K562 (cell line): ENCODE results near the gene MPV17L2. TPM values are rescaled to one million over a fixed set of nuclear protein-coding genes. Genes with fewer than 3 reads are reported as not detected.

Source experiments
- ELF4 ChIP-seq: fragments of 450-650 bp; formaldehyde crosslinking; IDR thresholded peaks from 2 replicates; pipeline ENCODE4 v1.4.0; 2022; ENCODE audit warnings: missing genetic modification characterization
- ELK1 ChIP-seq: sonication (generic); formaldehyde crosslinking; IDR thresholded peaks from 2 replicates; pipeline ENCODE4 v1.8.1; 2022; ENCODE audit warnings: missing genetic modification reagents
- FOXK2 ChIP-seq, 2 experiments: fragments of 450-650 bp; IDR thresholded peaks in 1 of 2; conservative IDR thresholded peaks in 1 of 2; 2 replicates each; pipeline ENCODE4 v1.6.1; 2016; ENCODE audit warnings: low read depth in 2 of 2, mild to moderate bottlenecking in 1 of 2
- GATAD2B ChIP-seq: fragments of 450-650 bp; IDR thresholded peaks from 2 replicates; pipeline ENCODE4 v1.6.1; 2017; ENCODE audit warnings: mild to moderate bottlenecking, borderline replicate concordance
- IRF1 ChIP-seq: sonication (generic); formaldehyde crosslinking; IDR thresholded peaks from 2 replicates; pipeline ENCODE4 v1.8.0; 2022; ENCODE audit warnings: missing genetic modification reagents, mild to moderate bottlenecking, borderline replicate concordance
- MAFK ChIP-seq: IDR thresholded peaks from 2 replicates; pipeline ENCODE4 v1.6.1; 2011; ENCODE audit warnings: low read length, improper control_type of control experiment
- NEUROD1 ChIP-seq: fragments of 150-350 bp; IDR thresholded peaks from 2 replicates; pipeline ENCODE4 v1.6.1; 2014; ENCODE audit warnings: borderline replicate concordance, low read length, low read depth; ENCODE audit not compliant: partially characterized antibody
- NFYB ChIP-seq: IDR thresholded peaks from 2 replicates; pipeline ENCODE4 v1.6.1; 2011; ENCODE audit warnings: mild to moderate bottlenecking, moderate library complexity; ENCODE audit not compliant: insufficient read length; ENCODE audit errors: extremely low read depth
- NKRF ChIP-seq: fragments of 450-650 bp; IDR thresholded peaks from 2 replicates; pipeline ENCODE4 v1.6.1; 2016; ENCODE audit warnings: borderline replicate concordance
- PTRF ChIP-seq: fragments of 450-650 bp; IDR thresholded peaks from 2 replicates; pipeline ENCODE4 v1.6.1; 2016; ENCODE audit warnings: mild to moderate bottlenecking, missing genetic modification characterization, missing compliant biosample characterization
- SREBF2 ChIP-seq: sonication (generic); formaldehyde crosslinking; IDR thresholded peaks from 2 replicates; pipeline ENCODE4 v1.4.0; 2020; ENCODE audit warnings: mild to moderate bottlenecking, missing genetic modification reagents
- TEAD4 ChIP-seq, 2 experiments: sonication (generic) in 1 of 2; formaldehyde crosslinking in 1 of 2; IDR thresholded peaks; 2 replicates each; pipeline versions ENCODE4 v1.6.1 to v1.8.0; 2012 to 2022; ENCODE audit warnings: borderline replicate concordance in 1 of 2, inconsistent platforms in 1 of 2, low read length in 1 of 2, mild to moderate bottlenecking in 1 of 2, missing genetic modification reagents in 1 of 2
- USF1 ChIP-seq: sonication (generic); formaldehyde crosslinking; IDR thresholded peaks from 2 replicates; pipeline ENCODE4 v1.9.0; 2022; ENCODE audit warnings: mild to moderate bottlenecking, missing genetic modification reagents
- YY1 ChIP-seq, 3 experiments: IDR thresholded peaks; 2 replicates each; pipeline ENCODE4 v1.6.1; 2011; ENCODE audit warnings: low read length in 2 of 3, mild to moderate bottlenecking in 2 of 3, moderate library complexity in 2 of 3, borderline replicate concordance in 1 of 3, control low read depth in 1 of 3, low read depth in 1 of 3; ENCODE audit not compliant: insufficient read depth in 3 of 3, insufficient replicate concordance in 2 of 3, control insufficient read depth in 1 of 3, insufficient read length in 1 of 3; ENCODE audit errors: extremely low read depth in 1 of 3
- ZBTB2 ChIP-seq: fragments of 450-650 bp; IDR thresholded peaks from 2 replicates; pipeline ENCODE4 v1.6.1; 2016; ENCODE audit warnings: antibody characterized with exemption
- ZBTB49 ChIP-seq: sonication (generic); formaldehyde crosslinking; IDR thresholded peaks from 2 replicates; pipeline ENCODE4 v1.8.0; 2022; ENCODE audit warnings: missing genetic modification reagents, mild to moderate bottlenecking, borderline replicate concordance
- polyA plus RNA-seq, 8 experiments: library from polyadenylated mRNA; depleted of rRNA in 4 of 8; stranded (reverse) in 5 of 8; unstranded in 3 of 8; fragments of >200 nt; fragmentation: Nextera tagmentation in 2 of 8; fragmentation: Illumina TruSeq in 1 of 8; extraction: Ambion mirVana in 2 of 8; extraction: Trizol in 1 of 8; gene quantifications; 2 replicates each; pipeline versions ENCODE4 v1.2.1 to v1.2.3, GENCODE V29; 2011 to 2014; ENCODE audit warnings: inconsistent platforms in 1 of 8, missing spikeins in 1 of 8
- total RNA-seq, 7 experiments: library from RNA; depleted of rRNA in 6 of 7; stranded (reverse); fragments of >200 nt in 6 of 7; fragmentation: Illumina TruSeq in 2 of 7; extraction: Trizol in 2 of 7; gene quantifications; 2 replicates each; pipeline versions ENCODE4 v1.2.1 to v1.2.3, GENCODE V29; 2011 to 2021; ENCODE audit warnings: low replicate concordance in 1 of 7

The MPV17L2 gene
- total and polyA plus RNA-seq, 9 of the 15 experiments (the other 6 are each of a cell fraction or from before 2014, with no cell fraction given): 10.6 to 60.2 (median 28.5) TPM

GRCh38 chr19:18239303-18239702 is 46.3 kb downstream of the MPV17L2 start (continued):
- TF ChIP-seq IRF1: 0 out of 2 replicates have a peak, but pooled peaks have one; percentile 56
- TF ChIP-seq GATAD2B: no peak
- no peak for TF ChIP-seq ZBTB2
- no peak for TF ChIP-seq ELF4 (CRISPR knock-in tag)
- no peak for TF ChIP-seq NEUROD1
- TF ChIP-seq PTRF: no peak
- TF ChIP-seq YY1 (IDR thresholded peaks at IDR 0.05; ENCODE audit: borderline replicate concordance in 1 of 3, control insufficient read depth in 1 of 3, extremely low read depth in 1 of 3, insufficient read depth in 3 of 3, insufficient read length in 1 of 3, insufficient replicate concordance in 2 of 3, low read depth in 1 of 3, low read length in 2 of 3): no peak
- no peak for TF ChIP-seq SREBF2 (CRISPR knock-in tag)
- TF ChIP-seq FOXK2 (conservative IDR thresholded peaks at IDR 0.05 in 1 of 2, IDR thresholded peaks at IDR 0.05 in 1 of 2; ENCODE audit: low read depth in 2 of 2): peak; percentile 77 to 88
- no peak for TF ChIP-seq NFYB
- no peak for TF ChIP-seq ELK1 (CRISPR knock-in tag)
- TF ChIP-seq NKRF: peak; percentile 91
- no peak for TF ChIP-seq MAFK
- 0 out of 2 replicates have a peak, but pooled peaks have one; percentile 50 for TF ChIP-seq ZBTB49 (CRISPR knock-in tag)
- TF ChIP-seq USF1 (CRISPR knock-in tag): peak; percentile 80
- TF ChIP-seq TEAD4 (IDR thresholded peaks at IDR 0.05; ENCODE audit: low read length): no peak
- peak; percentile 82; the same call in 1 of the 2 replicates for TF ChIP-seq TEAD4 (CRISPR knock-in tag; IDR thresholded peaks at IDR 0.05; ENCODE audit: borderline replicate concordance)
